ENCODE measurements around the gene NOVA1.
"Not testable (repeated sequence)": the region's sequence is repeated elsewhere in the genome, so short reads cannot be mapped to it uniquely, and the experiment has no call there.

The NOVA1 gene

DNA sequence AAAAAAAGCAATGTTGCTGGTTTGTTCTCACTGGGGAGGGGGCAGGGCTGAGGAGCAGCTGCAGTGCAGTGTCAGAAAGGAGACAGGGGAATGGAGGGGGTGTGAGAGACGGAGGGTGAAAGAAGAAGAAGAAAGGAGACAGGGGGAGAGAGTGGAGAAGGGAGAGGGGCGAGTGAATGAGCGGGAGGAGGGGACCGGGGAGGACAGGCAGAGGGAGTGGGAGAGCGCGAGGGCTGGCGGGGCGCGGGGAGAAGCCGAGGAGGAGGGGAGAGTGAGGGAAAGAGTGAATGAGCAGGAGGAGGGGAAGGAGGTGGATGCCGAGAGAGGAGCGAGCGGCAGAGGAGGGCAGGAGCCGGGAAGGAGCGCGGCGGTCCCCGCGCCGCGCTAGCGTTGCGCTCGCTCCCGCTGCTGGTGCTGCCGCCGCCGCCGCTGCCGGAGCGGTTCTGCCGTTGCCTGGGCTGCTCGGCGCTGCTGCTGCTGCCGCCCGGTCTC, at the start of gene NOVA1:
TSS of gene NOVA1 (minus strand) at position 445 of the 492 bp plus-strand sequence. CDS start 597 bp downstream, outside the sequence.
- Histone ChIP-seq H3K9me3 (ENCODE audit: control insufficient read depth, low read length) (no peaks in the 10 kb centered on the region), H3K36me3 (ENCODE audit: control insufficient read depth, insufficient read depth, low read length) (no peaks in the 10 kb centered on the region), H3K27me3 (ENCODE audit: control insufficient read depth, insufficient read depth, low read length) (peaks cover 15% of the 10 kb centered on the region), H3K4me3 (ENCODE audit: low read length) (no peak within 1 kb of the TSS), H3K4me1 (ENCODE audit: control insufficient read depth, insufficient read depth, low read length) (no peaks in the 10 kb centered on the region), H3K9ac (ENCODE audit: low read length) (peak within 1 kb of the TSS; percentile 50)

DNA sequence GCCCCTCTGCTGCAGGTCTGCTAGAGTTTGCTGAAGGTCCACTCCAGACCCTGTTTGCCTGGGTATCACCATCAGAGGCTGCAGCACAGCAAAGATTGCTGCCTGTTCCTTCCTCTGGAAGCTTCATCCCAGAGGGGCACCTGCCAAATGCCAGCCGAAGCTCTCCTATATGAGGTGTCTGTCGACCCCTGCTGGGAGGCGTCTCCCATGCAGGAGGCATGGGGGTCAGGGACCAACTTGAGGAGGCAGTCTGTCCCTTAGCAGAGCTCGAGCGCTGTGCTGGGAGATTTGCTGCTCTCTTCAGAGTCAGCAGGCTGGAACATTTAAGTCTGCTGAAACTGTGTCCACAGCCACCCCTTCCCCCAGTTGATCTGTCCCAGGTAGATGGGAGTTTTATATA, 47.2 kb upstream of the NOVA1 start:
- H3K9me3 ChIP-seq (ENCODE audit: control insufficient read depth, low read length); H3K27me3 ChIP-seq (ENCODE audit: control insufficient read depth, insufficient read depth, low read length); H3K4me3 ChIP-seq (ENCODE audit: low read length); H3K9ac ChIP-seq (ENCODE audit: low read length); H3K36me3 ChIP-seq (ENCODE audit: control insufficient read depth, insufficient read depth, low read length); H3K4me1 ChIP-seq (ENCODE audit: control insufficient read depth, insufficient read depth, low read length): not testable (repeated sequence)

DNA sequence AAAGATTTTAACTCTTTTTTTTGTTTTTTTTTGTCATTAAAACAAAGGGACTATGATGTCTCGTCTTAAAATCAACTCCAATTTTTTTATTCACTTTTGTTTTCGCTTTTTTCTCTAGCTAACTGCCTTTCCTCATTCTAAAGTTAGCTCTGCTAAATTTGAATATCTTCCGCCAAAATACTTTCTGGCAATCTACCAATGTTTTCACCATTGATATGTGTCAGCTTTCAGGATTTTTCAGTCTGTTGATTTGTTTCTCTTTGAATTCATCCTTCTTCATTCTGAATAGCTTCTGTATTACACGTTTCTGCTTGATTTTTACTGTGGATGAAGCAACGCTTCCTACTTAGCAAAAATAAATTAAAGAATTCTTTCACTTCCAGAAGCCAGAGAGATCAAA, 38.7 kb upstream of the NOVA1 start:
- H3K4me3 ChIP-seq (ENCODE audit: low read length): no peak overlapping the region

DNA sequence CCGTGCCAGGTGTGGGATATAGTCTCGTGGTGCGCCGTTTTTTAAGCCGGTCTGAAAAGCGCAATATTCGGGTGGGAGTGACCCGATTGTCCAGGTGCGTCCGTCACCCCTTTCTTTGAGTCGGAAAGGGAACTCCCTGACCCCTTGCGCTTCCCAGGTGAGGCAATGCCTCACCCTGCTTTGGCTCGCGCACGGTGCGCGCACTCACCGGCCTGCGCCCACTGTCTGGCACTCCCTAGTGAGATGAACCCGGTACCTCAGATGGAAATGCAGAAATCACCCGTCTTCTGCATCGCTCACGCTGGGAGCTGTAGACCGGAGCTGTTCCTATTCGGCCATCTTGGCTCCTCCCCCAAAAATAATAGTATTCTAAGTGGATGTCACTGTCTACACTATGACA, 37.1 kb upstream of the NOVA1 start:
- not testable (repeated sequence) for H3K4me3 ChIP-seq (ENCODE audit: low read length); H3K9me3 ChIP-seq (ENCODE audit: control insufficient read depth, low read length); H3K36me3 ChIP-seq (ENCODE audit: control insufficient read depth, insufficient read depth, low read length); H3K4me1 ChIP-seq (ENCODE audit: control insufficient read depth, insufficient read depth, low read length); H3K9ac ChIP-seq (ENCODE audit: low read length); H3K27me3 ChIP-seq (ENCODE audit: control insufficient read depth, insufficient read depth, low read length)

More for the DNA sequence above, 38.7 kb upstream of the NOVA1 start:
- H3K27me3 ChIP-seq (ENCODE audit: control insufficient read depth, insufficient read depth, low read length): no peaks in the 10 kb centered on the region
- H3K36me3 ChIP-seq (ENCODE audit: control insufficient read depth, insufficient read depth, low read length): no peaks in the 10 kb centered on the region
- no peaks in the 10 kb centered on the region for H3K4me1 ChIP-seq (ENCODE audit: control insufficient read depth, insufficient read depth, low read length)
- no peak overlapping the region for H3K9ac ChIP-seq (ENCODE audit: low read length)
- no peaks in the 10 kb centered on the region for H3K9me3 ChIP-seq (ENCODE audit: control insufficient read depth, low read length)

DNA sequence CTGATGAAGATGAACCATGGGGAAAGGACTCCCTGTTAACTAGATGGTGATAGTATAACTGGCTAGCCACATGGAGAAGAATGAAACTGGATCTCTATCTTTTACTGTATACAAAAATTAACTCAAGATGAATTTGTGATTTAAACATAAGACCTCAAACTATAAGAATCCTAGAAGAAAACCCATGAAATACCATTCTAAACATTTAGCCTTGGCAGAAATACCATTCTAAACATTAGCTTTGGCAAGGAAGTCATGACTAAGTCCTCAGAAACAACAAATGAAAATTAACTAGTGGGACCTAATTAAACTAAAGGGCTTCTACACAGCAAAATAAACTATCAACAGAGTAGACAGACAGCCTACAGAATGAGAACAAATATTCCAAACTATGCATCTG, 28.4 kb upstream of the NOVA1 start:
- no peak overlapping the region for H3K4me3 ChIP-seq (ENCODE audit: low read length)
- H3K27me3 ChIP-seq (ENCODE audit: control insufficient read depth, insufficient read depth, low read length): no peaks in the 10 kb centered on the region
- H3K4me1 ChIP-seq (ENCODE audit: control insufficient read depth, insufficient read depth, low read length): no peaks in the 10 kb centered on the region
- H3K9ac ChIP-seq (ENCODE audit: low read length): no peak overlapping the region
- H3K9me3 ChIP-seq (ENCODE audit: control insufficient read depth, low read length): no peaks in the 10 kb centered on the region
- H3K36me3 ChIP-seq (ENCODE audit: control insufficient read depth, insufficient read depth, low read length): no peaks in the 10 kb centered on the region

GRCh38 chr14:26622611-26623010, 24.8 kb upstream of the NOVA1 start:
- Histone ChIP-seq H3K36me3 (ENCODE audit: control insufficient read depth, insufficient read depth, low read length) (no peaks in the 10 kb centered on the region), H3K9ac (ENCODE audit: low read length) (no peak overlapping the region), H3K4me1 (ENCODE audit: control insufficient read depth, insufficient read depth, low read length) (no peaks in the 10 kb centered on the region)

GRCh38 chr14:26621807-26622560, 24.2 kb upstream of the NOVA1 start:
- no peak overlapping the region for H3K4me3 ChIP-seq (ENCODE audit: low read length)
- no peaks in the 10 kb centered on the region for H3K36me3 ChIP-seq (ENCODE audit: control insufficient read depth, insufficient read depth, low read length)
- H3K9ac ChIP-seq (ENCODE audit: low read length): no peak overlapping the region
- H3K4me1 ChIP-seq (ENCODE audit: control insufficient read depth, insufficient read depth, low read length): no peaks in the 10 kb centered on the region
- H3K9me3 ChIP-seq (ENCODE audit: control insufficient read depth, low read length): no peaks in the 10 kb centered on the region
- H3K27me3 ChIP-seq (ENCODE audit: control insufficient read depth, insufficient read depth, low read length): no peaks in the 10 kb centered on the region

More at GRCh38 chr14:26622611-26623010, 24.8 kb upstream of the NOVA1 start:
- Histone ChIP-seq H3K4me3 (ENCODE audit: low read length) (no peak overlapping the region), H3K9me3 (ENCODE audit: control insufficient read depth, low read length) (no peaks in the 10 kb centered on the region), H3K27me3 (ENCODE audit: control insufficient read depth, insufficient read depth, low read length) (no peaks in the 10 kb centered on the region)

DNA sequence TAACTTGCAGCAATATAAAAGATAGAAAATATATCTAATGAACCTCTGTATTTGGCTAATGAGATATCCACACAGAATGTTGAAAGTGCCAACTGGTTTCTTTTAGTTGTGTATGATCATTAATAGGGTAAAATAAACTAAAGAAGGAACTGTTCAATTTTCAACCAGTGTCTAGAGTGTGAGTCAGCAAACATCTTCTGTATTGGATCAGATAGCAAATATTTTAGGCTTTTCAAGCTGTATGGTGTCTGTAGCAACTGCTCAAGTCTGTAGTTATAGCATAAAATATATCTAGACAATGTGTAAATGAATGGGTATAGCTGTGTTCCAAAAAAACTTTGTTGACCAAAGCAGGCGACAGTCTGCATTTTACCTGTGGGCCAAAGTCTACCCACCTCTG, 23.5 kb upstream of the NOVA1 start:
- no peaks in the 10 kb centered on the region for H3K4me1 ChIP-seq (ENCODE audit: control insufficient read depth, insufficient read depth, low read length)
- H3K4me3 ChIP-seq (ENCODE audit: low read length): no peak overlapping the region
- H3K9ac ChIP-seq (ENCODE audit: low read length): no peak overlapping the region
- H3K9me3 ChIP-seq (ENCODE audit: control insufficient read depth, low read length): no peaks in the 10 kb centered on the region
- H3K27me3 ChIP-seq (ENCODE audit: control insufficient read depth, insufficient read depth, low read length): no peaks in the 10 kb centered on the region
- H3K36me3 ChIP-seq (ENCODE audit: control insufficient read depth, insufficient read depth, low read length): no peaks in the 10 kb centered on the region

DNA sequence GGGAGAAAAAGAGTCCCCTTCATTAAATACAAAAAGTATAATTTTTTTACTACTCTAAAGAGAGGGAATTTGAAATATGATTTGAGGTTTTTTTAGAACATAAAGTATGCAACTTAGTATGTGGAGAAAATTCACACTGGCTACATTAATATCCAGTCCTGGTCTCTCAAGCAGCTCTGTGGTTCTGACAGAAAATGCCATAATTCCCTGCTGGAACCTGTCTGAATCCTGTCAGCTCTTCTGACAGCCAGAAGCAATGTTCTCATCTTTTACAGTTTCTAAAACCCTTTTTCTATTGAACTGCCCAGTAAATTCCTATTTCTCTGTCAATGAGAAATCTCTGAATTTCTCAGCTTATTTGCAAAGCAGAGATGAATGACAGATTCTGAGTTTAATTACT, 13.4 kb upstream of the NOVA1 start:
- H3K9me3 ChIP-seq (ENCODE audit: control insufficient read depth, low read length): no peaks in the 10 kb centered on the region
- no peaks in the 10 kb centered on the region for H3K4me1 ChIP-seq (ENCODE audit: control insufficient read depth, insufficient read depth, low read length)
- H3K27me3 ChIP-seq (ENCODE audit: control insufficient read depth, insufficient read depth, low read length): no peaks in the 10 kb centered on the region
- H3K4me3 ChIP-seq (ENCODE audit: low read length): no peak overlapping the region
- no peak overlapping the region for H3K9ac ChIP-seq (ENCODE audit: low read length)
- no peaks in the 10 kb centered on the region for H3K36me3 ChIP-seq (ENCODE audit: control insufficient read depth, insufficient read depth, low read length)

DNA sequence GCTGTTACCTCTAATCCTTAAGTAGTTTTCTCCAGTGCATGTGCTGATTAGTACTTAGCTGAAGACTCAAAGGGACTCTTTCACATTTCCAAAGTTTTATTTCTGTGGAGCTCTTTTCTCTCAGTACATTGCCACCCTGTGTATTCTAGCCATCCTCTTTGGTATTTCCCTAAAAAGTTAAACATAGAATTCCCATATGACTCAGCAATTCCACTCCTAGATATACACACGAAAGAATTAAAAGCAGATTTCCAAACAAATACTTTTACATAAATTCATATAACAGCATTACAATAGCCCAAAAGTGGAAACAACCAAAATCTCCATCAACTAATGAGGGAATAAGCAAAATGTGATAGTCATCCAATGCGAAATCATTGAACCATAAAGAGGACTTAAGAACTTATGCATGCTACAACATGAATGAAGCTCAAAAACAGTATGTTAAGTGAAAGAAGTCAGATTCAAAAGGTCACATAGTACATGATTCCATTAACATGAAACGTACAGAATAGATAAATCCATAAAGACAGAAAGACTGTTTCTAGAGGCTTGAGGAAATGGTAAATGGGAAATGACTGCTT, 9.0 kb upstream of the NOVA1 start:
- no peaks in the 10 kb centered on the region for H3K4me1 ChIP-seq (ENCODE audit: control insufficient read depth, insufficient read depth, low read length)
- no peak overlapping the region for H3K9ac ChIP-seq (ENCODE audit: low read length)
- H3K9me3 ChIP-seq (ENCODE audit: control insufficient read depth, low read length): no peaks in the 10 kb centered on the region
- no peaks in the 10 kb centered on the region for H3K36me3 ChIP-seq (ENCODE audit: control insufficient read depth, insufficient read depth, low read length)
- no peak overlapping the region for H3K4me3 ChIP-seq (ENCODE audit: low read length)
- H3K27me3 ChIP-seq (ENCODE audit: control insufficient read depth, insufficient read depth, low read length): no peaks in the 10 kb centered on the region

DNA sequence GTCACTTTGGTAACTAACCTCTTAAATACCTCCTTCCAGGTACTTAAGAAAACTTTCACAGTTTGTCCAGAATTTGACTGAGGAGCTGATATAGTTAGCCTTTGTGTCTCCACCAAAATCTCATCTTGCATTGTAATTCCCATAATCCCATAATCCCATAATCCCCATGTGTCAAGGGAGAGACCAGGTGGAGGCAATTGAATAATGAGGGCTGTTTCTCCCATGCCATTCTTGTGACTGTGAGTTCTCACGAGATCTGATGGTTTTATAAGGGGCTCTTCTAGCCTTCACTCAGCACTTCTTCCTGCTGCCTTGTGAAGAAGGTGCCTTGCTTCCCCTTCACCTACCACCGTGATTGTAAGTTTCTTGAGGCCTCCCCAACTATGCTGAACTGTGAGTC, 7.8 kb upstream of the NOVA1 start:
- no peak overlapping the region for H3K4me3 ChIP-seq (ENCODE audit: low read length)
- no peaks in the 10 kb centered on the region for H3K27me3 ChIP-seq (ENCODE audit: control insufficient read depth, insufficient read depth, low read length)
- H3K4me1 ChIP-seq (ENCODE audit: control insufficient read depth, insufficient read depth, low read length): no peaks in the 10 kb centered on the region
- H3K9me3 ChIP-seq (ENCODE audit: control insufficient read depth, low read length): no peaks in the 10 kb centered on the region
- H3K9ac ChIP-seq (ENCODE audit: low read length): no peak overlapping the region
- H3K36me3 ChIP-seq (ENCODE audit: control insufficient read depth, insufficient read depth, low read length): no peaks in the 10 kb centered on the region

GRCh38 chr14:26602902-26603301, 5.1 kb upstream of the NOVA1 start:
- Histone ChIP-seq H3K4me3 (ENCODE audit: low read length) (no peak overlapping the region), H3K36me3 (ENCODE audit: control insufficient read depth, insufficient read depth, low read length) (no peaks in the 10 kb centered on the region), H3K9ac (ENCODE audit: low read length) (no peak overlapping the region), H3K4me1 (ENCODE audit: control insufficient read depth, insufficient read depth, low read length) (no peaks in the 10 kb centered on the region), H3K27me3 (ENCODE audit: control insufficient read depth, insufficient read depth, low read length) (peaks cover 8% of the 10 kb centered on the region), H3K9me3 (ENCODE audit: control insufficient read depth, low read length) (no peaks in the 10 kb centered on the region)
